Lower leg skin (tissue), 4 donors: Measurements from ENCODE around the gene POU2F3. TPM values are rescaled to one million over a fixed set of nuclear protein-coding genes. Genes with fewer than 3 reads are reported as not detected.
A peak's percentile ranks its signal among the peaks of the same experiment; 100 is the strongest.

Experiments
- DNase-seq, 2 donors: peaks; one replicate each; pipeline ENCODE4 v3.0.0-alpha.2; 2019; ENCODE audit warnings: low spot score in 2 of 2
- H3K4me3 ChIP-seq: fragments of 200-600 bp; sonication (generic); 2 replicates; pipeline ENCODE4 v1.5.1; 2017; ENCODE audit warnings: mild to moderate bottlenecking, low read depth; ENCODE audit not compliant: poor library complexity, severe bottlenecking
- CTCF ChIP-seq, 3 donors: fragments of 450-650 bp; IDR thresholded peaks; one replicate each; pipeline ENCODE4 v1.5.1; 2016; ENCODE audit warnings: antibody characterized with exemption in 3 of 3, mild to moderate bottlenecking in 3 of 3, moderate library complexity in 2 of 3
- POLR2A ChIP-seq, 2 donors: fragments of 450-650 bp; IDR thresholded peaks; one replicate each; pipeline ENCODE4 v1.6.1; 2016 to 2017; ENCODE audit warnings: antibody characterized with exemption in 2 of 2, mild to moderate bottlenecking in 1 of 2, moderate library complexity in 1 of 2
- WGBS, 2 donors: methylation state at CpG; one replicate each; pipeline ENCODE4 v1.1.5; 2018; 5-methylcytosine and 5-hydroxymethylcytosine counted together
- intact Hi-C: fragments of 100-400 bp; cut with DNase I; formaldehyde crosslinking; loops from one replicate; pipeline ENCODE4 v1.15.0; 2023; ENCODE audit warnings: low total_unique reads
- total RNA-seq, 4 donors: library from RNA; depleted of rRNA; stranded (reverse); fragments of >200 nt; gene quantifications; one replicate each; pipeline ENCODE4 v1.1.0, GENCODE V29; 2016

Gene POU2F3
- total RNA-seq, 4 donors from 2014 or later: 74.1 to 112 (median 103) TPM

- TF ChIP-seq POLR2A (IDR thresholded peaks at IDR 0.05) (no peak), CTCF (IDR thresholded peaks at IDR 0.05) (no peak)
- intact Hi-C loops: no loop called here
- WGBS, 2 donors: 1% methylated on average over 40 to 42 of the region's 92 CpGs
- peak within 1 kb of the TSS; percentile 64 for H3K4me3 ChIP-seq
- DNase-seq: peak; percentile 93 to 99
These were observed 96.1 kb downstream of the POU2F3 start, which contains the start of gene ARHGEF12 for GRCh38 chr11:120335908-120336640. Gene ARHGEF12, plus strand, starts transcription at chr11:120336413. Its CDS starts 831 bp downstream, at chr11:120337244.

GRCh38 chr11:120336641-120337354, 96.9 kb downstream of the POU2F3 start:
- H3K4me3 ChIP-seq: peak overlapping the region; percentile 64
- intact Hi-C loops: no loop called here
- 0% methylated on average over 29 to 48 of the region's 56 CpGs for WGBS, 2 donors
- DNase-seq: peak; percentile 44 to 93
- TF ChIP-seq CTCF (IDR thresholded peaks at IDR 0.05) (no peak), POLR2A (IDR thresholded peaks at IDR 0.05) (no peak)

- TF ChIP-seq CTCF (IDR thresholded peaks at IDR 0.05) (no peak), POLR2A (IDR thresholded peaks at IDR 0.05) (no peak)
These were observed 97.6 kb downstream of the POU2F3 start for GRCh38 chr11:120337355-120338106.

GRCh38 chr11:120338107-120338933, 98.4 kb downstream of the POU2F3 start:
- TF ChIP-seq CTCF (IDR thresholded peaks at IDR 0.05): no peak
- no peak for TF ChIP-seq POLR2A (IDR thresholded peaks at IDR 0.05)
- WGBS, 2 donors: 6 to 13% methylated on average over 7 of the region's 7 CpGs
- intact Hi-C loops: no loop called here
- no peak overlapping the region for H3K4me3 ChIP-seq
- no peak for DNase-seq

More at GRCh38 chr11:120337355-120338106, 97.6 kb downstream of the POU2F3 start:
- intact Hi-C loops: no loop called here
- no peak for DNase-seq
- WGBS, 2 donors: 4 to 6% methylated on average over 18 of the region's 18 CpGs
- peak overlapping the region; percentile 64 for H3K4me3 ChIP-seq

GRCh38 chr11:120339394-120339890, 99.5 kb downstream of the POU2F3 start:
- 3 to 9% methylated on average over 6 of the region's 6 CpGs for WGBS, 2 donors
- TF ChIP-seq POLR2A (IDR thresholded peaks at IDR 0.05) (no peak), CTCF (IDR thresholded peaks at IDR 0.05) (no peak)
- intact Hi-C loops: no loop called here
- DNase-seq: peak in 1 of 2 donors; percentile 51
- H3K4me3 ChIP-seq: no peak overlapping the region
